Measurements from ENCODE around the gene PELI1.

Gene PELI1, protein sequence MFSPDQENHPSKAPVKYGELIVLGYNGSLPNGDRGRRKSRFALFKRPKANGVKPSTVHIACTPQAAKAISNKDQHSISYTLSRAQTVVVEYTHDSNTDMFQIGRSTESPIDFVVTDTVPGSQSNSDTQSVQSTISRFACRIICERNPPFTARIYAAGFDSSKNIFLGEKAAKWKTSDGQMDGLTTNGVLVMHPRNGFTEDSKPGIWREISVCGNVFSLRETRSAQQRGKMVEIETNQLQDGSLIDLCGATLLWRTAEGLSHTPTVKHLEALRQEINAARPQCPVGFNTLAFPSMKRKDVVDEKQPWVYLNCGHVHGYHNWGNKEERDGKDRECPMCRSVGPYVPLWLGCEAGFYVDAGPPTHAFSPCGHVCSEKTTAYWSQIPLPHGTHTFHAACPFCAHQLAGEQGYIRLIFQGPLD

GRCh38 chr2:64144057-64145013, at the start of gene PELI1:
Gene PELI1, minus strand, starts transcription at chr2:64144420. Its CDS starts 36,110 bp downstream, at chr2:64108310.
- peak within 1 kb of the TSS; percentile 100 for H3K4me3 ChIP-seq (ENCODE audit: low read length)
- no peak for TF ChIP-seq ZNF274 (IDR thresholded peaks at IDR 0.05; ENCODE audit: low read depth, low read length)

DNA sequence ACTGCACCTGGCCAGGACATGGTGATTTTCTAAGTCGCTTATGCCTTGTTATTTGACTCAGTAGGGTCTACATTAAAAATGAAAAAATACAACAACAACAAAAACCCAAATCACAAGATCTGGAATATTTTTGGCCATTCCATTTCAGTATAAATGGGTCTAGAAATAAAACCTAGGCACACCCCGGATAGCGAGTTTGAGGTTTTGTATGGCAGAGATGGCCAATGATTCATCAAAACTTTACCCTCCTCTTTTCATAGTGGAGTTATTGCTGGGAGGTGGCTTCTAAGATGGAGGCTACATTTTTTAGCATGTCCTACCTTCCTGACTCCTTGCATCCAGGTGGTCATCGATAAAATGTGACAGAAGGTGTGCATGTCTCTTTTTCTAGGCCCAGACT, 49.3 kb upstream of the PELI1 start:
- H3K4me3 ChIP-seq (ENCODE audit: low read length), result no peak overlapping the region
- TF ChIP-seq ZNF274 (IDR thresholded peaks at IDR 0.05; ENCODE audit: low read depth, low read length), result no peak

GRCh38 chr2:64192664-64193105, 48.5 kb upstream of the PELI1 start:
- no peak overlapping the region for H3K4me3 ChIP-seq (ENCODE audit: low read length)
- TF ChIP-seq ZNF274 (IDR thresholded peaks at IDR 0.05; ENCODE audit: low read depth, low read length), result no peak

- no peak for TF ChIP-seq ZNF274 (IDR thresholded peaks at IDR 0.05; ENCODE audit: low read depth, low read length)
- H3K4me3 ChIP-seq (ENCODE audit: low read length), result no peak overlapping the region
Measured at GRCh38 chr2:64192125-64192479, 47.9 kb upstream of the PELI1 start.

DNA sequence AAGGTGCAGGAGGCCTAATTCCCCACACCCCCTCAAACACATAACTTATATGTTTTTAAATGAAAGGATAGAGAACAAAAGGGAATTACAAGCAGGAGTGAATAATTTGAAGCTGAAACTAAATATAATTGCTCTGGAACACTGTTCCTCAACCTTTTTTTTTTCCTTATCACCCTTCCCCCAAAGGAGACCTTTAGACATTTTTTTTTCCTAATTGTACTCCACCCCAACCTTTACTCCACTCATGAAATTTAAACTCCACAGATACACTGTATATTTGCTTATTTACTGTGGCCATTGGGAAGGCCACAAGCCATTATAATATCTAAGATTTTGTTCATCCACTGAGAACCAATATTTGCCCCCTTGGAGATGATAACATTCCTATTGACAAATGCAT, 45.4 kb upstream of the PELI1 start:
- TF ChIP-seq ZNF274 (IDR thresholded peaks at IDR 0.05; ENCODE audit: low read depth, low read length), result no peak
- H3K4me3 ChIP-seq (ENCODE audit: low read length), result no peak overlapping the region

- TF ChIP-seq ZNF274 (IDR thresholded peaks at IDR 0.05; ENCODE audit: low read depth, low read length), result no peak
- H3K4me3 ChIP-seq (ENCODE audit: low read length), result no peak overlapping the region
Measured at GRCh38 chr2:64189167-64189566, 44.9 kb upstream of the PELI1 start.

DNA sequence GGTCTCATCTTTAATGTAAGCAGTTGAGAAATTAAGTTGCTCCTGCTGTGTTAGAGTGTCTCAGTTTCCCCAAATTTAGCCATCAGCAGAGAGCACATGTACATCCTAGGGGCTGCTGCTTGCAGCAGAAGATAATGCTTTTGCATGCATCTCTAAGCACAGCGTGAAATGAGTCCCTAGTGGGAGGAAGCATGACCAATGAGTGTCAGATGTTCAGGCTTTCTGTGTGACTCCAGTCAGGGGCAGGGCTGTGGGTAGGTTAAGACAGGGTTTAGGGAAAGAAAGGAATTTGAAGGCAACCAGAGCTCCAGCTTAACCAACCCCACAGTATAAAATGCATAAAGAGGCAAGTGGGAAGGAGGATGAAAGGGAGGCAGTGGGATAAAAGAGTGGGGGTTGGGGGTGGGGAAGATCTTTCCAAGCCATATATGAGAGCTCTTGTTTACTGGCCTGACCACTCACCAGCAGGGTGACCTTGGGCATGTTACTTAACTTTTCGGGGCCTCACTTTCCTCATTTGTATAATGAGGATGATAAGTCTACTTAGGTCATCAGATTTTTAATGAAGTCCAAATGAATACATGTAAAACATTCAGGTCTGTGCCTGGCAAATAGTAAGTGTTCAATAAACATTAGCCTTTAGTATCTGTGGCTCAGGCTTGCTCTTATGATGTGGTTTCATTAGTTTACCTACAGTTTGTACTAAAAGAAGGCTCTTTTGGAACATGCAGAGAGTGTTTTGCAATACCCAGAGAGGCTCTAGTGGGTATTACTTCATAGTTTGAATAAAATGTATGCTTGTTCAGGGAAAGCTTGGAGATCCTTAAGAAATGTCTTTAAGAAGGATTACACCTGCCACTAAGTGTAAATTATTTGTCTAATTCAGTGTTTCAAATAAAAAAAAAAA, 42.7 kb upstream of the PELI1 start:
- H3K4me3 ChIP-seq (ENCODE audit: low read length), result no peak overlapping the region
- no peak for TF ChIP-seq ZNF274 (IDR thresholded peaks at IDR 0.05; ENCODE audit: low read depth, low read length)

GRCh38 chr2:64179582-64180321, 35.5 kb upstream of the PELI1 start:
- no peak for TF ChIP-seq ZNF274 (IDR thresholded peaks at IDR 0.05; ENCODE audit: low read depth, low read length)
- no peak overlapping the region for H3K4me3 ChIP-seq (ENCODE audit: low read length)

DNA sequence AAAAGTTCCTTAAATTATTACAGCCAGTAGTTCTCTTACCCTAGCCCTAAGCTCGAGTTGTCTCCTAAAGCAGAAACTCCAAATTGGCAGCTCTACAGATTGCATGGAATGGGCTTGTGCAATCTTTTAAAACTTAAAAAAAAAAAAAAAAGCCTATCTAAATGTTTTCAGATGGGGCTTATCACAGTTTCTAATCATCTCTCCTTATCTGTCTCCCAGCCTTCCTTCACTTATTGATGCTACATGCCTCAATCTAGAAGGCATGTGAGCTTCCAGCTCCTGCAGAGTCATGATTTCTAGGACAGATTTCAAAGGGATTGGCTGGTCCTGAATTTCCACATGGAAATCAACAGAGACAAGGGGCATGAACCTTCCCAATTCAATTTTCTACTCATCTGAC, 33.1 kb upstream of the PELI1 start:
- no peak for TF ChIP-seq ZNF274 (IDR thresholded peaks at IDR 0.05; ENCODE audit: low read depth, low read length)
- H3K4me3 ChIP-seq (ENCODE audit: low read length), result no peak overlapping the region

DNA sequence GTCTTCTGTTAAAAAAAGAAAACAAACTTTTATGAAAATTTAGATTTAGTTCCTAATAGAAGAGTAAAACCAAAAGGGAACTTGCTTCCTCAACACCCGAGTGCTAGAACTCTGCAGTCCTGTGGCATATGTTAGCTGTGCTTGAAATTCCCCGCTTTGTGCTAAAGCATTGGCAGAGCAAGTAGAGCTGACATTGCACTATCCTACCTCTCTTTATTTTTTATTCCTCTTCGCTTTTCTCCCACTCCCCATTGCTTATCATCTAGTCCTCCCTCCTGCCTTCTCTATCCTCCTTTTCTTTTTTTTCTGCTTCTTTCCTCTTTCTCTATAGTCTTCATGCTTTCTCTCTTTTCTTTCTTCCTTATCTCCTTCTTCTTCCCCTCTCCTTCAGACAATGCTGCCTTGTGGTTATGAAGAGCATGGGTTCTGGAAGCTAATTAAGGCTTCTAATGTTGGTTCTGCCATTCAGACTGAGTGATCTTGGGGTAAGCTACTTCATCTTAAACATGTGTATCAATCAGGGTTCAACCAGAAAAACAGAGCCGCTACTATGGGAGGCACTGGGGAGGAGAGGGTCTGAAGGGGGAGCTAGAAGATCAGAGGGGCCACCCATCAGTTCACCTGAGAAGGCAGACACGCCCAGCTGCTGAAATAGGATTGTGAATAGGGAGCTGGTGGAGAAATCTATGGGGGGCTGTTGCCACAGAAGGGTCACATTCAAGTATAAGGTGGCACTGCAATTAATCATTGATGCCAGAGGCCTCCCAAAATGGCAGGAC, 31.4 kb upstream of the PELI1 start:
- H3K4me3 ChIP-seq (ENCODE audit: low read length), result no peak overlapping the region
- TF ChIP-seq ZNF274 (IDR thresholded peaks at IDR 0.05; ENCODE audit: low read depth, low read length), result no peak

DNA sequence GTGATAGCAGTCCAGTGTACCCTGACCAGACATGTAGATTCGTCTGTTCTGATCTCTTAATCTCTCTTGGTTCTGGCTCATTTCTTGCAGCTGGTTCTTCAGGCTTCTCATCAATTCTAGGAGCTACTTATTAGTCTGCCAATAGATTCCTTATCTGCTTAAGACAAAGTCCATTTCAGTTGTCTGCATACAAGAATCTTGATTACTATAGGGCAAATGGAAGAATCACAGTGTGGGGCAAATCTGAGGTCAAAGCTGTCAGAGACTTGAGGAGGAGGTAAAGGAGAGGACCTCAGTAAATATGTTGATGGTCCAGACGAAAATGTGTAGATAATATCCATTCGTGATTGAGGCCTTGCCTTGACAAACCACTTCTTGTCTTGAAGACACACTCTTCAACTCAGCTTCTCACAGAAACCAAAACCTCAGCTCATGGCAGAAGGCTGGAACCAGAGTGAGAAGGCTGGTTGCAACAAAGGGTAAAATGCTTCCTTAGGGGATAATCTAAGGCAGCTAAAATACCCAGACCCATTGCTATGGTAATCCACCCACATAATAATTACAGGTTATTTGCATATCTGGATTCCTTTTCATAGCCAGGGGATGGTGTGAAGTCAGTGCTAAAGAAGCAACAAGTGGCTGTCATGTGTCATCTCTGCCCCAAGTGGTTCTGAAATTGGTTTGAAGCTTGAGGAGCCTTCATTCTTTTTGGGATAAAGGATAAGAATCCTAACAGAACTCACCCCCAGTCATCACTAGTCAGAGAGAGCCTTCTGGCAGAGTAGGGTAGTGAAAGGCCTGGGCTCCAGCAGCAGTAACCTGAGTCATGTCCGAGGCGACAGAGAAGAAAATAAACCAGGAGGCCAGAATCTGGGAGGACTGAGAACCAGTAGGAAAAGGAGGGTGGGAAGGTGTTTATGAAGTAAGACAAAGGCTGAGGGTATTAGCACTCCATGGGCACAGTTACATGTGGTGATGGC, 29.2 kb upstream of the PELI1 start:
- H3K4me3 ChIP-seq (ENCODE audit: low read length), result no peak overlapping the region
- no peak for TF ChIP-seq ZNF274 (IDR thresholded peaks at IDR 0.05; ENCODE audit: low read depth, low read length)

Measured in GM08714 (cell line).